HG03280 (cell line): ENCODE measurements around the gene APC2.

Source experiments
- ATAC-seq: cut with Tn5 transposase; IDR thresholded peaks from one replicate; pipeline ENCODE4 v1.9.1; 2021; ENCODE audit warnings: mild to moderate bottlenecking, moderate library complexity; ENCODE audit not compliant: unreplicated experiment

APC2 gene

DNA sequence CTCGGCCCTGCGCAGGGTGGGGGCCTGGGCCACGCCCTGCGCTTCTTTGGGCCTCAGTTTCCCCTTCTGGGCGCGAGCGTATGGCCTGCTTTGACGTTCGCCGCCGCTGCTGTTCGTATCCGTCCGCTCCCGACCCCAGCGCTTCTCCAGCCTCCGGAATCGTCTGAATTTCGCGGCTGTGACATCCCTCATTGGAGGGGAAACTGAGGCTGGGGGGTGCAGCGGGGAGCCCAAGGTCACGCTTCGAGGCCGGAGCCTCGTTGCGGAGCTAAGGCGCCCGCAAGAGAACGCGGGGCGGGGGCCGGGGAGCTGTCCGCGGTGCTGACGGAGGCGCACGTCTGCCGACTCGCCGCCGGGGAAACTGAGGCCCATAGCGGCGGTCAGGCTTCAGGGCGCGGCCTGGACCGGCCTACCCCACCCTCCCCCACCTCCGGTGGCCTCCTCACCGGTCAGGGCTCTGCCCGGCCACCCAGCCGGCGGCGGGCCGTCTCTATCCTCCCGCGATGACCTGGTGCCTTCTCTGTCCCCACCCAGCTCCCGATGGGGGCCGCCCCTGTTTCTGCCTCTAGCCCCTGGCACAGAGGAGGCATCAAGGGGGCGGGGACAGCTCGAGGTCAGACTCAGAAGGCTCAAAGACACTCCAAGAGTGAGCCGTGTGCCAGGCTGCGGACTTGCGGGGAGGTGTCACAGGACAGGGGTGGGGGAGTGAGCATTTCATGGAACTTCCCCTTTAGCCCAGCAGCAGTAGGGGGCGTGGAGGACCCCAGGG lies 3.0 kb upstream of the APC2 start:
- ATAC-seq = no peak

DNA sequence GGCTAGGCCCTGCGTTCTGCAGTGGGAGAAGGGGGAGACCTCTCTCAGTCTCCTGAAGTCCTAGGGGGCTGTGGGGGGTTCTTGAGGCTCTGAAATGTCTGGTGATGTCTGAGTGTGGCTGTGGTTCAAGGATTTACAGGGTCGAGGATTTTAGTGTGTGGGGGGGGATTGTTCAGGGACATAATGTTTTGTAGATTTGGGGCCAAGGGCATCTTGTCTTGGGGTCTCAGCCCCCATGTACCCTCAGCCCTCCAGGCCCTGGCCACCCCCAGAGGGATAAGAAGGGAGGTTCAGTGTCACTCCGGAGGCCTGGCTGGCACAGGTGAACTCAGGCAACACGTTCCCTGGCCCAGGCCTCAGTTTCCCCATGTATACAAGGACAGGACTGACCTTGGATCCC lies 2.4 kb upstream of the APC2 start:
- ATAC-seq = no peak

DNA sequence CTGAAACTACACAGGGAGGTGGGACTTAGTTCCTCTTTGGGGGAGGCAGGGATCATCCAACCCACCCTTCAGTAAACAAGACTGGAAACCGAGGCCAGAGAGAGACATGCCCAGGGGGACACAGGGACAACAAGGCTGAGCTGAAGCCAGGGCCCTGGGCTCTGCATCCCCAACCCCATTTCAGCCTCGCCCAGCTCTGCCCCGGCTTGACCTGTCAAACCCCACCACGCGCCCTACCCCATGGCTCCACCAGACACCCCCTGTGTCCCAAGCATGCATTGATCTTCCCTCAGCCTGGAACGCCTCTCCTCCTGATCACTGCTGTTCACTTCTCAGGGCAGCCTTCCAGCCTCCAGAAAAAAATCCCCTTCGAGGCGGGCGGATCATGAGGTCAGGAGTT lies 2.0 kb upstream of the APC2 start:
- no peak for ATAC-seq

DNA sequence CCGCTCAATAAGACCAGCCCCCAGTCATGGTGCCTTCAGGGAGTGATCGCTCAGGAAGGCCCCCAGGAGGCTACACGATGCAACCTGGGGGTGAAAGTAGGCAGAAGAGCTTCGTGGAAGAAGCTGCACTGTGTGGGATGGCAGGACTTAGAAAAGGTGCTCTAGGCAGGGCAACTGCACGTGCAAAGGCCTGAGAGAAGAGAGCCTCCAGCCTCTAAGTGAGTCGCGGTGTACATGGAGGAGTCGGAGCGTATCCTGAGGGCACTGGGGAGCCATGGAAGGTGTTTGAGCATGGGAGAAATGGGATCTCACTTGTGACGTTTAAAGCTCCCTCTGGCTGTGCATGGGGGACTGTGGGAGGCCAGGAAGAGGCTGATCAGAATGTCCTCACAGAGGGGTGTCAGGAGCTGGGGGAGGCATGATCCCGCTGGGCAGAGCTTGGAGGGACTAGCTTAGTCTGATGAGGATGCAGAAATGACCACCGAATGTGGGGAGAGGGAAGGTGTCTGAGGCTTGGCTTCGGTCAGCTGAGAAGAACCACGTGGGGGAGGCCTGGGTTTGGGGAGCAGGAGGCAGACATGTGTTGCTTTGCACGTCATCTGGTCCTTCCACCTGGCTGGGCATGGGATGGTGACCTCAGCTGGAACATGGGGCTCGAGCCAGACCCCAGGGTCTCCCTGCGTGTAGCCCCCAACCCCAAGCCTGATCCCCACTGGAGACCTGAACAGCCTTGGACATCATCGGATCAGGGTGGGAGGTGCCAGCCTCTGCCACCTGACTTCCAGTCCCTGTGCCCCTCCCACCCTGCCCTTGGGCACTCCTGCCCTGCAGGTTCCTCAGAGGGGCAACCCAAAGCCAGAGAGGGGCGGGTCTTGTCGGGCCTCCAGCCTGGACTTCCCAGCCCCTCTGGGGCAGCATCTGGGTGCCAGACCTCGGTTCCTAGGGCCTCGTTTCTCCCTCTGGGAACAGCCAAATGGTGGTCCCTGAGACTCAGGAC lies 1.1 kb downstream of the APC2 start:
- ATAC-seq = no peak

DNA sequence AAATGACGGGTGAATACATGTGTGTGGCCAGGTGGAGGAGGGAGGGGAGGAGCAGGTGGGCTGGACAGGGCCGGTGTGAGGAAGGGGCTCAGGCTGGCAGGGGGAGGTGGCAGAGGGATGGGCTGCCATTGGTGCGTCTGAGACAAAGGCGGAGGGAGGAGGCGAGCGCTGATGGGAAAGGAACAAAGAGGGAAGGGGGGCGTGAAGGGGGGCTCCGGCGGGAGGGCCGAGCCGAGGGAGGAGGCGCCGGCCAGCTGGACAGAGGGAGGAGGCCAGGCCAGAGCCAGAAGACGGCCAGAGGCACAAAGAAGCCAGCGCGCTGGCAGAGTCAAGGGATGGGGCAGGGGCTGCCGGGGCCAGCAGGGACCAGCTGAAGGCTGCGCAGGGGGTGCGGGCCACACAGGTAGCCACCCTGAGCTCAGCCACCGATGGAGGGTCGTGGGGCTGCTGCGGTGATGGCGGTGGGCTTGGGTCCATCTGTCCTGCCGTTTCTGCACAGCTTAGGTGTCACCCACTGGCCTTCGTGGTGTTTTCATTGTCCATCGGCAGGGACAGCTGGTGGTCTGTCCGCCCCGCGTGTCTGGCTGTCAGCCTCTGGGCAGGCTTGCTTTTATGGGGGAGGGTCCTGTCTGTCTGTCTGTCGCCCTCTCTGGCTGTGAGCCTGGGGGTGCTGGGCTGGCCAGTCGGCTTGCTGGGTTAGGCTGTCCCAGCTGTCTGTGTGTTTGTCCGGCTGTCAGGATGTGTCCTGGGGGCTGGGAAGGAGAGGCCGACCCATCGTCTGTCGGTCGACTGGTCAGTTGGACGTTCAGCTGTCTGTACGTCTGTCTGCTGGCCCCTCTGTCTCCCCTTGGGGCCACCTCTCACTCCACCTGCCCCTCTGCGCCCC lies 2.2 kb downstream of the APC2 start:
- ATAC-seq = no peak

DNA sequence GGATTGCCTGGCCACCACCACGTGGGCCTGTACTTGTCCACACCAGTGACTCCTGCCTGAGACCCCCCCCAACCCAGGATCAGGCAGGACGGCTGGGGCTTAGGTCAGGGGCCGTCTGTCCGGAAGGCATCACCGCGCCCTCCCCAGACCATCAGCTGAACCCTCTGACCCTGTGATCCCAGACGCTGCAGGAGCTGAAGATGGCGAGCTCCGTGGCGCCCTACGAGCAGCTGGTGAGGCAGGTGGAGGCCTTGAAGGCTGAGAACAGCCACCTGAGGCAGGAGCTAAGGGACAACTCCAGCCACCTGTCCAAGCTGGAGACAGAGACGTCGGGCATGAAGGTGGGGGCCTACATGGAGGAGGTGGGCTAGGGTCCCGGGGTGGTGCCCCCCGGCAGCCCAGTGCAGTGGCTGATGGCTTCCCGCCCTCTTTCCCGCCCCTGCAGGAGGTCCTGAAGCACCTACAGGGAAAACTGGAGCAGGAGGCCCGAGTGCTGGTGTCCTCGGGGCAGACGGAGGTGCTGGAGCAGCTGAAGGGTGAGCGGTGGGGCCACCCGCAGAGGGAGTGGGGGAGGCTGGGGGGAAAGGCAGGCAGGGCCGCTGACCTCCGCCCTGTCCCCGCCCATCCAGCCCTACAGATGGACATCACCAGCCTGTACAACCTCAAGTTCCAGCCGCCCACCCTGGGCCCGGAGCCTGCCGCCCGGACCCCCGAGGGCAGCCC lies 3.0 kb downstream of the APC2 start:
- ATAC-seq = no peak

DNA sequence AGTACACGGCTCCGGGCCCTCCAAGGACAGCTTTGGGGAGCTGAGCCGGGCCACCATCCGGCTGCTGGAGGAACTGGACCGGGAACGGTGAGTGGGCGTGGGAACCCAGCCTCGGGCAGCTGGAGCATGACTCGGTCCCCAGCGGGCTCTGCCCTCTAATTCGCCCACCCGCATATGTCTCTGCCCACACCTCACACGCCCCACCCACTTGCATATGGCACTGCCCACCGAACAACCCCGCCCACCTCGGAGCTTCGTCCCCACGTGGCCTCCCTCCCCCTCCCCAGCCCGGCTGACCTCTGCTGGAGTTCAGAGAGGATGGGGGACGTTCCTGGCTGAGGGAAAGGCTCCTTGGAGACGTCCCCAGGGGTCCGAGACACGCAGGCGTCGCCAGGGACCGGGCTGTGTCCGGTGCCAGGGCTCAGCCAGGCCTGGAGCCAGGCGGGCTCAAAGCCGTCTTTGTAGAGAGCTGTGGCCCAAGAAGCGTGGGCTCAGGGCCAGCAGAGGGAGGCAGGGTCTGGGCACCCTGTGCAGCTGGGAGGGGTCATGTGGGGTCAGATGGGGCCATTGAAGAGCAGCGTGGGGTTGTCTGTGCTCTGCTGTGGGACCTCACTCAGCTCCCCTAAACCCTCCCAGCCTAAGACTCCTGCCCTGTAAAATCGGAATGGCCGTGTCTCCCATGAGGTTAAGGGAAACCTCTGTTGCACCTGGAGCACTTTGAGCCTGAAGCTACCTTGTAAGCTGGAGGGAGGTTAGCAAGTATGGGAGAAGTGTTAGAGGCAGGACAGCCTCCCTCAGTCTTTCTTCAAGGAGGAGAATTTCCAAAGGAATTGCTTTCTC lies 3.8 kb downstream of the APC2 start:
- ATAC-seq = no peak

DNA sequence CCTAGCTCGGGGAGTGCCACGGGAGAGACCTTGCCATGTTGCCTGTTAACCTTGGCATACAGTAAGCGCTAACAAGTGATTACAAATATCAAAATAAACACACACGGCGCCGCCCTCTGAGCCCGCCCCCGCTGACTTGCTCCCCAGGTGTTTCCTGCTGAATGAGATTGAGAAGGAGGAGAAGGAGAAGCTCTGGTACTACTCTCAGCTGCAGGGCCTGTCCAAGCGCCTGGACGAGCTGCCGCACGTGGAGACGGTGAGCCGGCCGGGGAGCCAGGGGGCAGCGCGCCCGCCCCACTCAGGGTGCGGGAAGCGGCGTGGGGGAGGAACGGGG lies 5.0 kb downstream of the APC2 start:
- ATAC-seq = no peak

DNA sequence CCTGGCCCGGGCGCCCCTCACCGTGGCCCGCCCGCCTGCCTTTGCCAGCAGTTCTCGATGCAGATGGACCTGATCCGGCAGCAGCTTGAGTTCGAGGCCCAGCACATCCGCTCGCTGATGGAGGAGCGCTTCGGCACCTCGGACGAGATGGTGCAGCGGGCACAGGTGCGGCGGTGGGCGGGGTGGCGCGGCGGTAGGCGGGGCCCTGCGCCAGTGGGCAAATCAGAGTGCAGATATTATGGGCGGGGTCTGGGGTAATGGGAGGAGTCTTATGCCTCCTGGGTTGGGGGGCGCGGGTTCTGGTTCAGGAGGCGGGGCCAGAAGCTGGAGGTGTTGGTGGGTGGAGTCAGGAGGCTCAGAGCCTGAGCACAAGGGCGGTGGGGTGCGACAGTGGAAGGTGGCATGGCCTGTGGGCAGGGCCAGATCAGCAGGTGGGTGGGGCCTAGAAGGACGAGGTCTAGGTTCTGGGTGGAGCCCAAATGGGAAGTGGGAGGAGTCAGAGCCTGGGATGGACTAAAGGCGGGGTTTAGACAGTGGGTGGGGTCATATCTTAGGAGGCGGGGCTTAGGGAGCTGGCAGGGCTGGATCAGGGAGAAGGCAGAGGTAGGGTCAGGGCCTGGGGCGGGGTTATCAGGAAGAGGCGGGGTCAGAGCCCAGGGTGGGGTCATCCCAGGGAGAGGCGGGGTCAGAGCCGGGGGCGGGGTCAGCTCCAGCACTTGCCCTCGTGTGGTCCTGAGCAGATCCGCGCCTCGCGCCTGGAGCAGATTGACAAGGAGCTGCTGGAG lies 5.6 kb downstream of the APC2 start:
- ATAC-seq = no peak

DNA sequence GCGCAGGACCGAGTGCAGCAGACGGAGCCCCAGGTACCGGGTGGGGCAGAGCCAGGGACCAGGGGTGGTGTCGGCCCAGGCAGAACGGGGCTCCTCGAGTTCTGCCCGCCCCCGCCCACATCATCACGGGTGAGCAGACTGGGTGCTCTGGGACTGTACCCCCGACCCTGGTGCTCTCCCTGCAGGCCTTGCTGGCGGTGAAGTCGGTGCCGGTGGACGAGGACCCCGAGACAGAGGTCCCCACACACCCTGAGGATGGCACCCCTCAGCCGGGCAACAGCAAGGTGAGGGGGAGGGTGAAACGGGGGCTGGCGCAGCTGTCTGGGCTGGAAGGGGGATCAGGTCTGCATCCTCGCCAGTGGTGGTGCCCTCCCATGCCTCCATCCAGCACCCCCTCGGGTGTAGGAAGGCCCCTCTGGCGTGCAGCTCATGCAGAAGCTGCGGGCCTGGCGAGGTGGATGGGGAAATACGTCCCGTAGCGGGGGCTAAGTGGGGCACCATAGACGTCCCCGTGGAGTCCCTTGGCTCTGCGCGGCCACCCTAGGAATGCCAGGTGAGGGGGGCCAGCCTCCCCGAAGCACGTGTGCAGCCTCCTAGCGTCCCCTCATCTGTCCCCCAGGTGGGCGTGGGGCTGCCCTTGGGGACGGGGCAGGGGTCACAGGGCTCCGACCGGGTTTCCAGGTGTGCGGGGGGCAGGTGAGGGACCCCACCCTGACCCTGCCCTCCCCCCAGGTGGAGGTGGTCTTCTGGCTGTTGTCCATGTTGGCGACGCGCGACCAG lies 6.4 kb downstream of the APC2 start:
- ATAC-seq = no peak

DNA sequence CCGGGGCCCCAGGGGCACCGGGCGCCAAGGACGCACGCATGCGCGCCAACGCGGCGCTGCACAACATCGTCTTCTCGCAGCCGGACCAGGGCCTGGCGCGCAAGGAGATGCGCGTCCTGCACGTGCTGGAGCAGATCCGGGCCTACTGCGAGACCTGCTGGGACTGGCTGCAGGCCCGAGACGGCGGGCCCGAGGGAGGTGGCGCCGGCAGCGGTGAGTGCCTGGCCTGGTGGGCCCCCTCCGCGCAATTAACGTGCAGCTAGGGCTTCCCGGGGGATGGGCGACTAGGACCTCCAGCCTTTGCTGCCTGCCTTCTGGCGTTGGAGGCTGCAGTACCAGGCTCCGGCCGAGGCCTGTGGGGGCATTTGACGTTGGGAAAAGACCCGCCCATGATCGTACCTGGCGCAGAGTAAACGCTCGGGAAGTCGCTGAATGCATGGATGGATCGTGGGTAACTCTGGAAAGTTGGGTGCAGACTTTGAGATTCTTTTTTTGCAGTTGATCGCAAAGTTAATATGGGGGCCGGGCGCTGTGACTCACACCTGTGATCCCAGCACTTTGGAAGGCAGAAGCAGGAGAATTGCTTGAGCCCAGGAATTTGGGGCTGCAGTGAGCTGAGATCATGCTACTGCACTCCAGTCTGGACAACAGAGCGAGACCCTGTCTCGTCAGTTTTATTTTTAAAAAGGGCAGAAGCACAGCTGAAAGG lies 7.3 kb downstream of the APC2 start:
- no peak for ATAC-seq

DNA sequence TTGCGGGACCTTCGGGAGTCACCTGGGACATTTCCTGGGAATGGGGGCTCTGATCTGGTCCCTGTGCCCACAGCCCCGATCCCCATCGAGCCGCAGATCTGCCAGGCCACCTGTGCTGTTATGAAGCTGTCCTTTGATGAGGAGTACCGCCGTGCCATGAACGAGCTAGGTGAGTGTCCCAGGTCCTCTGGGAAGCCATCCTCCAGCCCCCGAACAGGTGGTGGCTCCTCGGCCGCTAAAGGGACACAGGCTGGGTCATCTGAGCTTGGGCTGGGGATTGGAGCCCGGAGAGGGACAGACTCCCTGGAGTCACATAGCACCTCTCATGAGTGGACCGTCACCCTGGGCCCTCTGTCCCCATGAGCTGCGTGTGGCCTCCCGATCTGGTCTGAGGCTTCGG lies 8.0 kb downstream of the APC2 start:
- no peak for ATAC-seq

DNA sequence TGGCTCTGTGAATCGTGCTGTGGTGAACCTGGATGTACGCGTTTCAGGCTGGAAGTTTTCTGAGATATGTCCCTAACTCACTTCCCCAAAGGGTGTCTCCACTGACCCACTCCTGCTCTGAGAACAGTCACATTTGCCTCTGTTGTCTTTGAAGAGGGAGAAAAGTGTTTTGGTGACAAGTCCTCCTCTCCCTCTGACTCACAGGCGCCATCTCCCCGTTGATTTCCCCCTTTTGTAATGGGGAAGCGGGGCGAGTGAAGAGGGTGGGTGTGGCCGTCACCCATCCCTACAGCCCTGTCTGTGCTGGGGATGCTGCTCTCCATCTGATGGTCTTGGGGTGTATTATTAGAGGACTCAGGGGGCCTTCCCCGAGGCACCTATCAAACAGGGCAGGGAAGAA lies 9.6 kb downstream of the APC2 start:
- no peak for ATAC-seq

DNA sequence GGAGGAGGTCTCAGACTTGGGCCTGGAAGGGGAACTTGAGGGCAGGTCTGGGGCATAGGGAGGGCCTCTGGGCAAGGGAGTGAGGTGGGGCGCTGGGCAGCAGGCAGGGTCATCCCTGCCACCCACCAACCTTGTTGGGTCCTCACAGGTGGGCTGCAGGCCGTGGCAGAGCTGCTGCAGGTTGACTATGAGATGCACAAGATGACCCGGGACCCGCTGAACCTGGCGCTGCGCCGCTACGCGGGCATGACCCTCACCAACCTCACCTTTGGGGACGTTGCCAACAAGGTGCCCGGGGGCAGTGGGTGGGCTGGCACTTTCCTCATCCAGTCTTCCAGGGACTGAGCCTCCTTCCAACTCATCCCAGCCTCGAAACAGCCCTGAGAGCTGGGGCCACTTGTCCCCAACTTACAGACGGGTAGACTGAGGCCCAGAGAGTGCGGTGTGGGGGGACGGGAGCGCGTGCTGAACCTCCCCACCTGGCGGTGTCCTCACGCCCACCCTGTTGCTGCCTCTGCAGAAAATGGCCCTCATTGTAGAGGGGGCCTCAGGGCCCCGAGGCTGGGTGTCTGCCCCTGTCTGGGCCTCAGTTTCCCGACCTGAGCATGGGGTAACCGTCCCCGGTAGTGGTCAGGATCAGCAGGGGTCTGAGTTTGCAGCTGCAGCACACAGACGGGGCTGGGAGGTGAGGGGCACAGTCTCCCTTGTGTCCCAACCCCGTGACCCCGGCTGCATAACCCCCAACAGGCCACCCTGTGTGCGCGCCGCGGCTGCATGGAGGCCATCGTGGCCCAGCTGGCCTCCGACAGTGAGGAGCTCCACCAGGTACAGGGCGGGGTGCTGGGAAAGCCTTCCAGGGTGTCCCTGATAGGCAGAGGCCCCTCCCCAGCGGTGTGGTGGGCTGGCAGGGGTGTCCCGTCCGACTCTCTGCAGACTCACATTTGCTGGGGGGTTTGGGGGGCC lies 10.4 kb downstream of the APC2 start:
- no peak for ATAC-seq

DNA sequence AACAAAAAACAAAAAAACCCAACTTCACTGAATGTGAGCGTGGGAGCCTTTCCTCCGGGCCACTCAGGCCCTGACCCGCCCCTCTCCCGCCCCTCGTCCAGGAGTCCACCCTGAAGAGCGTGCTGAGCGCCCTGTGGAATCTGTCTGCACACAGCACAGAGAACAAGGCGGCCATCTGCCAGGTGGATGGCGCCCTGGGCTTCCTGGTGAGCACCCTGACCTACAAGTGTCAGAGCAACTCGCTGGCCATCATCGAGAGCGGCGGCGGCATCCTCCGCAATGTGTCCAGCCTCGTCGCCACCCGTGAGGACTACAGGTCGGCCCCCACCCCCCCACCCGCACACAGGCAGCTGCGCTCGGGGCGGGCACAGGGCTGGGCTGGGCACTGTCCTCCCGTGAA lies 11.9 kb downstream of the APC2 start:
- ATAC-seq = no peak
